PC-3 (cell line): ENCODE results near the gene NUAK1.
"Not testable (repeated sequence)": the region's sequence is repeated elsewhere in the genome, so short reads cannot be mapped to it uniquely, and the experiment has no call there.

Experiments
- EZH2phosphoT487 ChIP-seq: fragments of 300-600 bp; sonication (generic); IDR thresholded peaks from 2 replicates; pipeline ENCODE4 v1.6.1; 2018; ENCODE audit warnings: mild to moderate bottlenecking, antibody characterized with exemption, low read length, borderline replicate concordance
- TF ChIP-seq, protein P1 (sequence below): fragments of 300-600 bp; sonication (generic); conservative IDR thresholded peaks from 2 replicates; pipeline ENCODE4 v1.5.1; 2017; ENCODE audit warnings: antibody characterized with exemption, low read depth, mild to moderate bottlenecking, low read length

DNA sequence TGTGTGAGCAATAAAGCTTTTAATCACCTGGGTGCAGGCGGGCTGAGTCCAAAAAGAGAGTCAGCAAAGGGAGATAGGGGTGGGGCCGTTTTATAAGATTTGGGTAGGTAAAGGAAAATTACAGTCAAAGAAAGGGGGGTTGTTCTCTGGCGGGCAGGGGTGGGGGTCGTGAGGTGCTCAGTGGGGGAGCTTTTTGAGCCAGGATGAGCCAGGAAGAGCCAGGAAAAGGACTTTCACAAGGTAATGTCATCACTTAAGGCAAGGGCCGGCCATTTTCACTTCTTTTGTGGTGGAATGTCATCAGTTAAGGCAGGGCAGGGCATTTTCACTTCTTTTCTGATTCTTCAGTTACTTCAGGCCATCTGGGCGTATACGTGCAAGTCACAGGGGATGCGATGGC is 3.2 kb upstream of the NUAK1 start:
- TF ChIP-seq EZH2phosphoT487: not testable (repeated sequence)
- TF ChIP-seq, protein P1, sequence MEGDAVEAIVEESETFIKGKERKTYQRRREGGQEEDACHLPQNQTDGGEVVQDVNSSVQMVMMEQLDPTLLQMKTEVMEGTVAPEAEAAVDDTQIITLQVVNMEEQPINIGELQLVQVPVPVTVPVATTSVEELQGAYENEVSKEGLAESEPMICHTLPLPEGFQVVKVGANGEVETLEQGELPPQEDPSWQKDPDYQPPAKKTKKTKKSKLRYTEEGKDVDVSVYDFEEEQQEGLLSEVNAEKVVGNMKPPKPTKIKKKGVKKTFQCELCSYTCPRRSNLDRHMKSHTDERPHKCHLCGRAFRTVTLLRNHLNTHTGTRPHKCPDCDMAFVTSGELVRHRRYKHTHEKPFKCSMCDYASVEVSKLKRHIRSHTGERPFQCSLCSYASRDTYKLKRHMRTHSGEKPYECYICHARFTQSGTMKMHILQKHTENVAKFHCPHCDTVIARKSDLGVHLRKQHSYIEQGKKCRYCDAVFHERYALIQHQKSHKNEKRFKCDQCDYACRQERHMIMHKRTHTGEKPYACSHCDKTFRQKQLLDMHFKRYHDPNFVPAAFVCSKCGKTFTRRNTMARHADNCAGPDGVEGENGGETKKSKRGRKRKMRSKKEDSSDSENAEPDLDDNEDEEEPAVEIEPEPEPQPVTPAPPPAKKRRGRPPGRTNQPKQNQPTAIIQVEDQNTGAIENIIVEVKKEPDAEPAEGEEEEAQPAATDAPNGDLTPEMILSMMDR: not testable (repeated sequence)
